ENCODE measurements around the gene GNPTG.

DNA sequence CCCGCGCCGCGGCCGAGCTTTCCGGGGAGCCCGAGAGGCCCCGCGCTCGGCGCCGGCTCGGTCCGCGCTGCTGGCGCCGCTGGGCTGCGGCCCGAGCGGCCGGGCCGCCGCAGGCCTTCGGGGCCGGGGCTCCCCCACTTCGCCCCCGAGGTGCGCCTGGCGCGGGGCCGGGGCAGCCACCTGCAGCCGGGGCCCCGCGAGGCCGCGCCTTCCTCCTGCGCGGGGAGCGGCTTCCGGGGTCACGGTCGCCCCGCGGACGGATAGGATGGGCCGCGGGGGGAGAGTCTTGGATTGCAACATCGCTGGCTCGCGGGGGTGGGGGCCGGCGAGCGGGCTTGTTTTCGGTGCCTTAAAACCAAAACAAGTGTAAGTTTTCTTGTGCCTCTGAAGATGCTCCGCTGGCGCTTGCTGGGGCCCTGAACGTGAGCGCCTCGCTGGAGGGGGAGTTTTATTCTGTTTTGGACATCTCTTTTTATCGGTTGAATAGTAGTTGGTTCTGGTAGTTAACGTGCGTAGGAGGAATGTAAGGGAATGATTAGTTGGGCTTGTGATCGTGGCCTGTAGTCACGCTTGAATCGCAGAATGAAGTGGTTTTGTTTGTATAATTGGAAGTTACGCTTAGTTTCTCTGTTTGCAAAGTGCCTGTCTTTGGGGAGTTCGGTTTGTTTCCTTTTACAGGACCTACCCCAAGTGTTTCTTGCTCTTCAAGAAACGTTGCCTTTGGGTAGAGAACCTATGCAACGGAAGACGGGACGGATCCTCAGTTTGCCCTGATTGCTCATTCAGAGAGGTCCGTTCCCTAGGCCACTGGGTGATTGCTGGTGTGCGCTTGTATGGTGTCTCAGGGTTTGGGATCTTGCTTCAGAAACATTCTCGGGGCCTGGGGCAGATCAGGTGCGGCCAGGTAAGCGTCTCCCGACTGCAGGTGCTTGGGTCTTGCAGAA lies 41.6 kb upstream of the GNPTG start:
- TF ChIP-seq POLR2AphosphoS5 (IDR thresholded peaks at IDR 0.05; ENCODE audit: borderline replicate concordance, low read depth, low read length): no peak
- no peak for TF ChIP-seq EZH2 (IDR thresholded peaks at IDR 0.05)
